Stimulated activated naive CD8-positive, alpha-beta T cell treated with anti-CD3 and anti-CD28 coated beads, Interleukin-15, Interleukin-2, amounts not matched to agents 100 ng/mL and 50 ng/mL, for 24 hours (primary cell): ENCODE data around the gene DCAF17.
"Not testable (repeated sequence)": the region's sequence is repeated elsewhere in the genome, so short reads cannot be mapped to it uniquely, and the experiment has no call there.

Experiments
- H3K27ac Mint-ChIP-seq: one replicate; pipeline ENCODE4 v1.8.0; 2021; ENCODE audit warnings: mild to moderate bottlenecking, mixed read lengths
- H3K27me3 Mint-ChIP-seq: one replicate; pipeline ENCODE4 v1.8.0; 2021; ENCODE audit warnings: mixed read lengths
- H3K36me3 Mint-ChIP-seq: one replicate; pipeline ENCODE4 v1.8.0; 2021; ENCODE audit warnings: low read depth, mixed read lengths
- H3K4me1 Mint-ChIP-seq: one replicate; pipeline ENCODE4 v1.8.0; 2021; ENCODE audit warnings: low read depth, mixed read lengths
- H3K4me3 Mint-ChIP-seq: one replicate; pipeline ENCODE4 v1.8.0; 2021; ENCODE audit warnings: mild to moderate bottlenecking, mixed read lengths
- H3K9me3 Mint-ChIP-seq: one replicate; pipeline ENCODE4 v1.8.0; 2021; ENCODE audit warnings: mixed read lengths

The DCAF17 gene

GRCh38 chr2:171405546-171405945 lies 28.5 kb upstream of the DCAF17 start:
- H3K4me1 Mint-ChIP-seq = peaks cover 46% of the 10 kb centered on the region
- no peaks in the 10 kb centered on the region for H3K27me3 Mint-ChIP-seq
- no peak overlapping the region for H3K4me3 Mint-ChIP-seq
- H3K36me3 Mint-ChIP-seq = peaks cover 48% of the 10 kb centered on the region
- H3K9me3 Mint-ChIP-seq = peaks cover 7% of the 10 kb centered on the region
- no peak overlapping the region for H3K27ac Mint-ChIP-seq

DNA sequence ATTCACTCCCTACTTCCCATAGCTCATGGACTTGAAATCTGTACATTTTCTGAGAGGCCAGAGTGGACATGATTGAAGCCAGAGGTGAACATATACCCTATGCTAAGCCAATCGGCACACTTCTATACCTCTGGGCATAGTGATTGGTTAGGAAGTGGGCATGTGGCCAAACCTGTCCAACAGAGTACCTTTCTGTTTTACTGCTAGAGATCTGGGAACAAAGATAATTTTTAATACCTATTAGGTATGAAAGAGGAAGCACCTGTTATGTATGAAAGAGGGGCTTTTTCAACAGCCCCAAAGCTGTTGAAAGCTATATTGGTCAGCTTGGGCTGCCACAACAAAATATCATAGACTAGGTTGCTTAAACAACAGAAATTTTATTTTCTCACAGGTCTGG lies 28.0 kb upstream of the DCAF17 start:
- peaks cover 46% of the 10 kb centered on the region for H3K4me1 Mint-ChIP-seq
- no peak overlapping the region for H3K4me3 Mint-ChIP-seq
- H3K27ac Mint-ChIP-seq = no peak overlapping the region
- H3K27me3 Mint-ChIP-seq = no peaks in the 10 kb centered on the region
- peaks cover 48% of the 10 kb centered on the region for H3K36me3 Mint-ChIP-seq
- peaks cover 7% of the 10 kb centered on the region for H3K9me3 Mint-ChIP-seq

GRCh38 chr2:171407030-171407675 lies 26.9 kb upstream of the DCAF17 start:
- H3K36me3 Mint-ChIP-seq = peaks cover 39% of the 10 kb centered on the region
- H3K27me3 Mint-ChIP-seq = no peaks in the 10 kb centered on the region
- peaks cover 1% of the 10 kb centered on the region for H3K9me3 Mint-ChIP-seq
- no peak overlapping the region for H3K27ac Mint-ChIP-seq
- H3K4me3 Mint-ChIP-seq = no peak overlapping the region
- peaks cover 46% of the 10 kb centered on the region for H3K4me1 Mint-ChIP-seq

- Mint-ChIP-seq H3K36me3 (peaks cover 33% of the 10 kb centered on the region), H3K4me3 (no peak overlapping the region), H3K4me1 (peaks cover 44% of the 10 kb centered on the region), H3K27ac (no peak overlapping the region), H3K9me3 (no peaks in the 10 kb centered on the region), H3K27me3 (no peaks in the 10 kb centered on the region)
These were observed 26.4 kb upstream of the DCAF17 start for GRCh38 chr2:171407676-171408044.

- Mint-ChIP-seq H3K27ac (no peak overlapping the region), H3K4me3 (no peak overlapping the region), H3K36me3 (peaks cover 27% of the 10 kb centered on the region), H3K27me3 (no peaks in the 10 kb centered on the region), H3K9me3 (no peaks in the 10 kb centered on the region), H3K4me1 (peaks cover 34% of the 10 kb centered on the region)
These were observed 24.5 kb upstream of the DCAF17 start for GRCh38 chr2:171409436-171409971.

- peaks cover 35% of the 10 kb centered on the region for H3K4me1 Mint-ChIP-seq
- no peak overlapping the region for H3K4me3 Mint-ChIP-seq
- peaks cover 27% of the 10 kb centered on the region for H3K36me3 Mint-ChIP-seq
- H3K27ac Mint-ChIP-seq = no peak overlapping the region
- H3K27me3 Mint-ChIP-seq = no peaks in the 10 kb centered on the region
- H3K9me3 Mint-ChIP-seq = no peaks in the 10 kb centered on the region
These were observed 23.9 kb upstream of the DCAF17 start for GRCh38 chr2:171410101-171410500.

- Mint-ChIP-seq H3K27ac (no peak overlapping the region), H3K27me3 (no peaks in the 10 kb centered on the region), H3K4me3 (no peak overlapping the region), H3K36me3 (peaks cover 22% of the 10 kb centered on the region), H3K9me3 (no peaks in the 10 kb centered on the region), H3K4me1 (peaks cover 32% of the 10 kb centered on the region)
These were observed 23.4 kb upstream of the DCAF17 start for GRCh38 chr2:171410624-171411023.

DNA sequence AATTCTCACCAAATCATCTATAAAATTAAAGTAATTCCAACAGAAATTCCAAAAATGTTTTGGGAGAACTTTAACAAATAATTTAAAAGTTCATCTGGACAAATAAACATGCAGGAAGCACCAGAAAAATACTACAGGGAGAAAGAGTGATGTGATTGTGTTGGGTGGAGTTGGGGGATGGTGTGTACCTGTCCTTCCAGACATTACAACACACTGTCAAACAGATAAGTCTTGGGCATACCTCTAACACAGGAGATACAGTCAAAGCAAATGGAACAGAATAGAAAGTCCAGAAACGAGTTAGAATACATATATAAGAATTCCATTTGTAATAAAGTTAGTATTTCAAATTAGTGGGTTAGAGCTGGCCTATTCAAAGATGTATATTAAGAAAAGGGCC lies 22.8 kb upstream of the DCAF17 start:
- peaks cover 33% of the 10 kb centered on the region for H3K4me1 Mint-ChIP-seq
- no peak overlapping the region for H3K4me3 Mint-ChIP-seq
- peaks cover 21% of the 10 kb centered on the region for H3K36me3 Mint-ChIP-seq
- no peaks in the 10 kb centered on the region for H3K9me3 Mint-ChIP-seq
- no peaks in the 10 kb centered on the region for H3K27me3 Mint-ChIP-seq
- H3K27ac Mint-ChIP-seq = no peak overlapping the region

DNA sequence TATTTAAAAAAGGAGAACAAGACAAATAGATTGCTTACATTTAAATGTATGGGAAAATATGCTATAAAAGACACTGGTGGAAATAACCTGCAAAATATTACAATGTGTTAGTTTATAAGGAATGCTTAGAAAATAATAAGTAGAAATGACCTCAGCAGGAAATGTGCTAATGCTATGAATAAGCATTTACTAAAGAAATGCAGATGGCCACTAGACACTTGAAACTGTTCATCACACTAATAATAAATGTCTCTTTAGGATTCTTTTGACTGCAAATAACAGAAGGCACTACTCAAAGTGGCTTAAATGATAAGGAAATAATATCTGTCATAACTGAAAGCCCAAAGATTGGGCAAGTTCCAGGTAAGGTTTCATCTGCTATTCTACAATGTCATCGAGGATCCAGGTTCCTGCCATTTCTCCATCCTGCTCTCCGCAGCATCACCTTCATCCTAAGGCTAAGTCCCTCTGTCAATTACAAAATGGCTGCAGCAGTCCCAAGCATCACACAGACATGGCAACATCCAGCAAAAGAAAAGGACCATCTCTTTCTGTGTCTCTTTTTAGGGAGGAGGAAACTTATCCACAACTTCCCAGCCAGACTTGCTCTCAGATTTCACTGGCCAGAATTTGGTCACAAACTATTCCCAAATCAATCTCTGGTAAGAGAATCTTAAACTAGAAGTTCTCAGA lies 22.1 kb upstream of the DCAF17 start:
- H3K9me3 Mint-ChIP-seq = no peaks in the 10 kb centered on the region
- no peak overlapping the region for H3K27ac Mint-ChIP-seq
- peaks cover 37% of the 10 kb centered on the region for H3K4me1 Mint-ChIP-seq
- peaks cover 19% of the 10 kb centered on the region for H3K36me3 Mint-ChIP-seq
- H3K27me3 Mint-ChIP-seq = no peaks in the 10 kb centered on the region
- no peak overlapping the region for H3K4me3 Mint-ChIP-seq

DNA sequence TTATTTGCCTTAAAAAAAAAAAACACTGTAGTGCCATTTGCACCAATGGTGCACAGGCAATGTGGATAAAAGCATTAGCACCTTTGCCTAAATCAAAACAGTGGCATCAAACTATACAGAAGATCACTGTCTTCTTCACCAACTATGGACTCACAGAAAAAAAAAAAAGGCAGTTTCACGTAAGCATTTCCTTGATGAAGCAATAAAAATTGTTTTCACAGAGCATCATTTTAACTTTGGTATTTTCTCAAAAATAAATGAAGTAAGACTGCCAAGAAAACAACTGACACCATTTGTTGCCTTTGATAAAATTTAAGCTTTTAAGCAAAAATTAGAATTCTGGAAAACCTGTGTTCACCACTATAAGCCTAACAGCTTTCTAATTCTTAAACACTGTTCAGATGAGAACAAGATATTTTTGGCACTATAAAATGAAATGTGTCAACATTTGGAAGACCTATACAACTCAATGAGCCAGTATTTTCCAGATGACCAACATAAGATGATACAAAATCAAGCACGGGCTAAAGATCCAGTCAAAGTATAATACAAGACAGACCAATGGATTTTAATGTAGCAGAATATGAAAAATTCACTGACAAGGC lies 21.4 kb upstream of the DCAF17 start:
- H3K9me3 Mint-ChIP-seq = no peaks in the 10 kb centered on the region
- no peak overlapping the region for H3K27ac Mint-ChIP-seq
- H3K27me3 Mint-ChIP-seq = no peaks in the 10 kb centered on the region
- peaks cover 33% of the 10 kb centered on the region for H3K4me1 Mint-ChIP-seq
- peaks cover 14% of the 10 kb centered on the region for H3K36me3 Mint-ChIP-seq
- H3K4me3 Mint-ChIP-seq = no peak overlapping the region

DNA sequence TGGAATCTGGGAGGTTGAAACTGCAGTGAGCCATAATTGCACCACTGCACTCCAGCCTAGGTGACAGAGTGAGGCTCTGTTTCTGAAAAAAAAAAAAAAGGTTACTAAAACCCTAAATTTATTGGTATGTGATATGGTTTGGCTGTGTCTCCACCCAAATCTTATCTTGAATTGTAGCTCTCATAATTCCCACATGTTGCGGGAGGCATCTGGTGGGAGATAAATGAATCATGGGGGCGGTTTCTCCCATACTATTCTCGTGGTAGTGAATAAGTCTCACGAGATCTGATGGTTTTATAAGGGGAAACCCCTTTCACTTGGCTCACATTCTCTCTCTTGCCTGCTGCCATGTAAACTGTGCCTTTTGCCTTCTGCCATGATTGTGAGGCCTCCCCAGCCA lies 19.4 kb upstream of the DCAF17 start:
- not testable (repeated sequence) for H3K9me3 Mint-ChIP-seq, H3K27me3 Mint-ChIP-seq
- Mint-ChIP-seq H3K4me3 (peak overlapping the region; percentile 37), H3K4me1 (peaks cover 29% of the 10 kb centered on the region), H3K27ac (peak overlapping the region; percentile 81), H3K36me3 (peaks cover 16% of the 10 kb centered on the region)

- H3K27ac Mint-ChIP-seq = peak overlapping the region; percentile 78
- H3K4me1 Mint-ChIP-seq = peaks cover 44% of the 10 kb centered on the region
- H3K9me3 Mint-ChIP-seq = peaks cover 3% of the 10 kb centered on the region
- no peaks in the 10 kb centered on the region for H3K27me3 Mint-ChIP-seq
- H3K4me3 Mint-ChIP-seq = peak overlapping the region; percentile 2
- peaks cover 22% of the 10 kb centered on the region for H3K36me3 Mint-ChIP-seq
These were observed 17.8 kb upstream of the DCAF17 start for GRCh38 chr2:171416009-171416926.

- Mint-ChIP-seq H3K4me3 (no peak overlapping the region), H3K36me3 (peaks cover 39% of the 10 kb centered on the region), H3K27ac (no peak overlapping the region), H3K9me3 (peaks cover 13% of the 10 kb centered on the region), H3K27me3 (no peaks in the 10 kb centered on the region), H3K4me1 (peaks cover 52% of the 10 kb centered on the region)
These were observed 14.7 kb upstream of the DCAF17 start for GRCh38 chr2:171419333-171419732.

DNA sequence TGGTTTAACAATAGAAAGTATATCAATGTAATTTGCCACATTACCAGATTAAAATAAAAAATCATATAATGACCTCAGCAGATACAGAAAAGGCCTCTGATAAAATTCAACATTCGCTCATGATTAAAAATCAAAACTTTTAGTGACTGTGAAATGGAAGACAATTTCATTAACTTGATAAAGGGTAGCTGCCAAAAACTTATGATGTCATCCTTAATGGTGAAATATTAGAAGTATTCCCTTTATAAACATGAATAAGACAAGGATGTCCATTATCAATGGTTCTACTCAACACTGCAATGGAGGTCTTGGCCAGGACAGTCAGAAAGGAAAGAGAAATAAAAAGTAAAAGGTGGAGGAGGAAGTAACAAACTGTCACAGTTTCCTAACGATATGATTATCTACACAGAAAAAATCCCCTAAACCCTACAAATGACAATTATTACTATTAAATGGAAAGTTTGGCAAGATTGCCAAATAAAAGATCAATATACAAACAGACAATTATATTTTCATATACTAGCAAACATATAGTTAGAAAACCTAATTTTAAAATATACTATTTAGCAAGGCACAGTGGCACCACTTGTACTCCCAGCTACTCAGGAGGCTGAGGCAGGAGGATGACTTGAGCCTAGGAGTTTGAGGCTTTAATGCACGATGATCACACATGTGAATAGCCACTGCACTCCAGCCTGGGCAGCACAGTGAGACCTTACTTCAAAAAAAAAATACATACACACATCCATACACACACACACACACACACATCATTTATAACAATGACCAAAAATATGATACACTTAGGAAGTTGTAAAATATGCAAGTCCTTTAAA lies 13.1 kb upstream of the DCAF17 start:
- Mint-ChIP-seq H3K27me3 (no peaks in the 10 kb centered on the region), H3K4me3 (no peak overlapping the region), H3K9me3 (peaks cover 16% of the 10 kb centered on the region), H3K27ac (peak overlapping the region; percentile 59), H3K4me1 (peaks cover 40% of the 10 kb centered on the region), H3K36me3 (peaks cover 50% of the 10 kb centered on the region)
